DMS79 treated with DMSO at 0.1 percent for 48 hours (cell line): ENCODE data around the gene ASPDH.
"Not testable (repeated sequence)": the region's sequence is repeated elsewhere in the genome, so short reads cannot be mapped to it uniquely, and the experiment has no call there.

Experiments
- DNase-seq: peaks from one replicate; lab custom pipeline; 2025; lab: John Stamatoyannopoulos, UW

Gene ASPDH

DNA sequence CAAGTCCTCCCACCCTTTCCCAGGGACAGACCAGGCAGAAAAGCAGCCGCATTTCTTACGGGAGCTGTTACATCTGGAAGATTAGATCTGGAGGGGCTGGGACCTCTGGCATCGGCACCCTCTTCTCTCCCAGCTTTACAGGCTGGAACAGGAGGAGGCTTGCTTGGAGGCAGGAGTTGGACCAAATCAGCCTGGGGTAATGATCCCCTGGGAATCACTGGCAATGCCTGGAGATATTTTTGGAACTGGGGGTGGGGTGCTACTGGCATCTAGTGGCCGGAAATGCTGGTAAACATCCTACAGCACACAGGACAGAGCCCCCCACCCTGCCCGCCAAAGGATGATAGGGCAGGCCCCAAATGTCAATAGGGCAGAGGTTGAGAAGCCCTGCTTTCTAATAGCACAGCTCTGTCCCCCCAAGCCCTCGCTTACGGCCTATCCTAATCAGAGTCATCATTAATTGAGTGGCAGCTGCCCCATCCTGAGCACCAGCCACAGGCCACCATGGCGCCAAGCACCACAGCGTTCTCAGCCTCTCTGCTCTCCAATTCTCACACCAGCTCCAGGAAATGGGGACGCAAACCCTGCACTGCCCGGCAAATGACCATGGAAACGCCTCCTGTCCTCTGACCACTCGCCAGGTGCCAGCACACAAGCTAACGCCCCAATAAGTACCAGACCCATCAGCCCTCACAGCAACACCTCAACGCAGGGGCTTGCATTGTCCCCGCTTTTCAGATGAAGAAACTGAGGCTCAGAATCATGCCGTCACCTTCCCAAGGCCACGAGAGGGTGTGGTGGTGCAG lies 33.9 kb upstream of the ASPDH start:
- no peak for DNase-seq

GRCh38 chr19:50546527-50547221 lies 33.0 kb upstream of the ASPDH start:
- no peak for DNase-seq

DNA sequence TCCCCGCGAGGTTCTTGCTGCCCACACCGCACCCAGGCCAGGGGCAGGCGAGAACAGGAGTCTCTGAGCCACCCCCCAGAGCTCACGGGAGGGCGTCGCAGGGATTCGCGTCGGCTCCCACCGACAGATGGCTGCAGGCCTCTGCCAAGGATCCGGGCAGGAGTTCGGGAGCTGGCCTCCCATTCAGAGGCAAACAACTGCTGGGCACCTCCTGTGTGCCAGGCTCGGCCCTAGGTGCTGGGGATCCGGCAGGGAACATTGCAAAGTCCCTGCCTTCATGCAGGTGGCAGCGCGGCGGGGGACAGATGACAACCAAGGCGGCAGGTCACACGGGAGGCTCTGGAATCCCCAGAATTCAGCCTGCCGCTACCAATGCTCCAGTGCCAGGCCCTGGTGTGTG lies 29.2 kb upstream of the ASPDH start:
- no peak for DNase-seq

DNA sequence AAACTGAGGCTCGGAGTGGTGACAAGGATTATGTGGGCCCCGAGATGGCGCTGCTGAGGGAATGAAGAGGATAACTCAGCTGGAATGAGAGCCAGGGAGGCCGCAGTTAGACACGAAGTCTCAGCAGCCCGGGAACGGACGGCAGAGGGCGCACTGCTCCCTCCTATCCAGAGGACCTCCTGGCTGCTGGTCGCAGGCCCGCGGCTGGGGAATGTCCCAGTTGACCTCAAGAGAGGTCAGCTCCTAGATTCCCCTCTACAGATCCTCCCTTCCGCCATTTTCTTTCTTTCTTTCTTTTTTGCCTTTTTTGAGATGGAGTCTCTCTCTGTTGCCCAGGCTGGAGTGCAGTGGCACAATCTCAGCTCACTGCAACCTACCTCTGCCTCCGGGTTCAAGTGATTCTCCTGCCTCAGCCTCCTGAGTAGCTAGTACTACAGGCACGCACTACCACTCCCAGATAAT lies 24.1 kb upstream of the ASPDH start:
- DNase-seq = no peak

- DNase-seq = no peak
These were observed 23.6 kb upstream of the ASPDH start for GRCh38 chr19:50537306-50537685.

DNA sequence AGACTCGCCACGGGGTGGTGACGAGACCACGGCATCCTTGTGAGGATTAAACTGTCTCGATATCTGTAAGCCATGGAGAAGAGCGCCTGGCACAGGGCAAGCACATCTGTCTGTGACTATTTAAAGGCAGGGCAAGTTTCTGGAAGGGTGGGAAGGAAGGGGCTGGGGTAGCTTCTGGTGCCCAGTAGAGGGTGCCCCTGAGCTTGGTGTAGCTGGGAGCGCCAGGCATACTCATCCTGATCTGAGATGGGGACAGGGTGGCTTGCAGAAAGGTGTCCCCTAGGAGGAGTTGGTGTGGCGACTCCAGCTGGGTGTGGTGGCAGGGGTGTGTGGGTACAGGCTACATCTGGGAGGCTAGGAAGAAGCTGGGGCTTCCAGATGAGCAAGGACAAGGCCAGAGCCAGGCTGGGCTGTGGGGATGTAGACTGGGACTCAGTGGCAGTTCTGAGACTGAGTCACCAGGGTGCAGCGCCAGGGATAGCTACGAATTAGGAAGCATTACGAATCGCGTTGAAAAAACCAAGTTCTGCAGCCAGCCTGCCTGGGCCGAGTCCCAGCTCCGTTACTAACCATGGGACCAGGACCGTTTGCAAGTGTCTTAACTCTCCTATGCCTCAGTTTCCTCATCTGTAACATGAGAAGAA lies 23.1 kb upstream of the ASPDH start:
- no peak for DNase-seq

DNA sequence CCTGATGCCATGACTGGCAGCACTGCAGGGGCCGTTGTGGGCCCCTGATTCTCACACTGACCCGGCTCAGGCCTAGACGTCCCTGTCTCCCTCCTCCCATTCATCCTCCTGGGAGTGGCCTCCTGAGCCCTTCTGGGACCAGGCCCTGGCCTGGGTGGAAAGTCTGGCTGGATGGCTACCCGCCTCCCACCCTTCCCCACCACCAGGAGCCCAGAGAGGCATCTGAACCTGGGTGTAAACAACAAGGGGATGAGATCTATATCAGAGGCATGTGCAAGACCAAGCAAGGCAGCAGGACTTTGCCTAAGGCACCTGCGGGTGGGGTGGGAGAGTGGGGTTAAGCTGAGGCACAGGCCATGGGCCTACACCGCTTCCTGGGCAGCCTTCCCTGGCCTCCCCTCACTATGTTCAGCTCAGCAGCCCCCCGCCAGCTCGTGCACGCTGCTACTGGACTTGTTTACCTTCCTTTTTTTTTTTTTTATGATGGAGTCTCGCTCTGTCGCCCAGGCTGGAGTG lies 22.0 kb upstream of the ASPDH start:
- no peak for DNase-seq

DNA sequence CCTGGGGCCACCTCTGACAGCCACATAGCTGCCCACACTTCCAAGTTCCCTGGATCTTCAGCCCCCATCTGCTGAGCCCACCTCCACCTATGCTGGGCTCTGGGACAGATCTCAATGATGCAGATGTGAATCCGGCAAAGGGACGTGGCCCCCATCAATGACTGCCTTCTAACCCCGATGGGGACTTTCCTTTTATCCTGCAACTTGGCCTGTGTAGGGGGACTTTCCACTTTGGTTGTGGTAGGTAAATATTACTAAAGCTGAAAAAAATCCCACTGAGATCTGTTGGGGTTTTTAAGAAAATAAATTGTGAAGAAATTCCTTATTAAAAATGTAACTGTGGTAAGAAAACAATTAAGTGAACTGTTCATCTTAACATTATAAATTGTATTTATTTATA lies 20.8 kb upstream of the ASPDH start:
- DNase-seq = no peak

DNA sequence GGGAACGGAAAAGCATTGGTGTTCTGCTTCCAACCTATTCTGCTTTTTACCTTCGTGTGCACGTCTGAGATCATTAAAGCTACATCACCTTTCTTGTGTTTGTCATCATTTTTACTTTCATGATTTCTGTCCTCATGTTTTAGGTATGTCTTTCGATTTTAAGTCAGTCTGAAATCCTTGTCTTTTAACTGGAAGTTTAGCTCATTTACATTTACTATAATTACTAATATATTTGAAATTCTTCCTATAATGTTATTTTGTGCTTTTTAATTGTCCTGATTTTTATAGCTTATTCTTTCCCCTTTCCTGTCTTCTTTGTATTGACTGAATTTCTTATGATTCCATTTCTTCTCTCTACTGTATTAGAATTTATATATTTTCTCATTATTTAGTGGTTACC lies 19.2 kb upstream of the ASPDH start:
- no peak for DNase-seq

GRCh38 chr19:50531171-50531612 lies 17.5 kb upstream of the ASPDH start:
- DNase-seq = no peak

GRCh38 chr19:50528052-50528451 lies 14.3 kb upstream of the ASPDH start:
- not testable (repeated sequence) for DNase-seq

DNA sequence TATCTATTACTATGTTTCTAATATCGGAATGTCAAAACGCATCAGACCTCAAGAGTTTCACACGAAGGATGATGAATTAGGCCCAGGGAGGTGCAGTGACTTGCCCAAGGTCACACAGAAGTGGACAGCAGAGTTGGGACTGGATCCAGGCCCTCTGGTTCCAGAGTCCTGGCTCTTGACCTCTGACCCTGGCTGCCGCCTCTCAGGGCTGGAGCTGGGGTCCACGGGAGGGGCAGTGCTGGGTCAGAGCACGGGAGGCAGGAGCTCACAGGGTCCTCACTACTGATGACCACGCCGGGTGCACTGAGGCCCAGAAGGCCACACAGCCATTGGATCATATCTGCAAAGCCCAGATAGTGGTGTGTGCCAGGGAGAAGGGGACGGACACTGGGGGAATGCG lies 9.2 kb upstream of the ASPDH start:
- no peak for DNase-seq

GRCh38 chr19:50520822-50521465 lies 7.2 kb upstream of the ASPDH start:
- DNase-seq = no peak

DNA sequence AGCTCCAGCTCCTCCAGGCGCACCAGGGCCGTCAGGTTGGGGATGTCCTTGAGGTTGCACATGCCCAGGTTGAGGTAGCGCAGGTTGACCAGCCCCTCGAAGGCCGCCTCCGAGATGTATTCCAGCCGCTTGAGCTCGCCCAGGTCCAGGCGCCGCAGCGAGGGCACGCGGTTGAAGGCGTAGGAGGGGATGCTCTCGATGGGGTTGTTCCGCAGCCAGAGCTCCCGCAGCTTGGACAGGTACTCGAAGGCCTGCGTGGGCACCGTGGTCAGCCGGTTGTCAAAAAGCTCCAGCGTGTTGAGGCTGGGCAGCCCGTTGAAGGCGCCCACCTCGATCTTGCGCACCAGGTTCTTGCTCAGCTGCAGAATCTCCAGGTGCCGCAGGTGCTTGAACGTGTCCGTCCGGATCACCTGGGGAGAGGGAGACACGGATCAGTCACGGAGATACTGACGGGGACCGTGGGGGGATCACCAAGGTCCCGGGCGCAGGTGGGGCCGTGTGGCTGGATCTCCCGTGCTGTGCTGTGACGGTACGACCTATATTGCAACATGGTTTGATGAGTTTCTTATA lies 5.4 kb upstream of the ASPDH start:
- DNase-seq = no peak

- no peak for DNase-seq
These were observed 4.6 kb upstream of the ASPDH start for GRCh38 chr19:50518091-50519005.

DNA sequence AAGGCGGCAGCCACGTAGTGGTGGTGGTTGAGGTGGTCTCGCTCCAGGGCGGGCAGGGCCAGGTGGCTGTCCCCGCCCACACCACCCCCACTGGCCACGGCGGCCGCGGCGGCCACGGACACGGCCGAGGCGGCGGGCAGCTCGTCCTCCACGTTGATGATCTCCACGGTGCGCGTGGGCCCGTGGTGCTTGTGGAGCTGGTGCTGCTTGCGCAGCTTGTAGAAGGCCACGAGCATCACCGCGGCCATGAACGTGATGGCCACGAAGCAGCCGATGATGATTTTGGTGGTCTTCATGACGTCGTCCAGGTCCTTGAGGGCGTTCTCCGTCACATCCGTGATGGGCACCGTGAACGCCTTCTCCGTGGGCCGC lies 4.0 kb upstream of the ASPDH start:
- DNase-seq = no peak

GRCh38 chr19:50516964-50517703 lies 3.4 kb upstream of the ASPDH start:
- no peak for DNase-seq

DNA sequence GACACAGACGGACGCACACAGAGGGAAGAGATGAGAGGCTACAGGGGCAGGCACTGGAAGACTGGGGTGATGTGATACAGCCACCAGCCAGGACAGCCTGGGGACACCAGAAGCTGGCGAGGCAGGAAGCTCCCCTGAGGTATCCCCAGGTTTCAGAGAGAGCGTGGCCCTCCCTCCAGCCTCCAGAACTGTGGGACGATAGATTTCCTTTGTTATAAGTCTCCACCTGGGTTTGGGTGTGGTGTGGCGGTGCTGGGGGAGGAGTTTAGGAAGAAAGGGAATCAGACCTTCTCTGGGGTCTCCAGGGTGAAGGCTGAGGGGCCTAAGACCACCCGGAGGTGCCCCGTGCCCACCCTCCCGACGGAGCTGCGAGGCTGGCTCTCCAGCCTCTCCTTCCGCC lies 2.7 kb upstream of the ASPDH start:
- no peak for DNase-seq

- no peak for DNase-seq
These were observed 1.5 kb upstream of the ASPDH start for GRCh38 chr19:50515168-50515561.
